ENCODE data around the gene KRTAP9-6. TPM values are rescaled to one million over a fixed set of nuclear protein-coding genes. Genes with fewer than 3 reads are reported as not detected.

The KRTAP9-6 gene
- total and polyA plus RNA-seq, 2 donors (not counting 1 experiment from before 2014, with no cell fraction given): not detected

- CTCF ChIA-PET: interaction anchor here (1.0 to 3.1 kb wide), 7 partner anchors 14 to 693 kb away, joined by 3 to 24 read pairs (median 4); no protein-coding TSS in a partner anchor
- 2% methylated on average over 10 of the region's 10 CpGs for WGBS (ENCODE audit: insufficient coverage)
- H3K4me1 ChIP-seq (ENCODE audit: control insufficient read depth in 2 of 2, insufficient read depth in 2 of 2, low read length in 2 of 2): peaks cover 34% of the 10 kb centered on the region in 2 donors
These were observed 43.2 kb downstream of the KRTAP9-6 start for GRCh38 chr17:41308251-41308917.

More at GRCh38 chr17:41308251-41308917, 43.2 kb downstream of the KRTAP9-6 start:
- peaks cover 0 to 3% (median 0%) of the 10 kb centered on the region in 4 experiments for H3K27me3 ChIP-seq (replicated peaks in 1 of 4; ENCODE audit: control extremely low read depth in 1 of 4, control insufficient read depth in 3 of 4, insufficient read depth in 4 of 4, low read length in 3 of 4)
- POLR2A ChIA-PET: interaction anchor here (0.5 to 1.4 kb wide), 2 partner anchors 22 to 490 kb away, joined by 3 read pairs; no protein-coding TSS in a partner anchor
- H3K9me3 ChIP-seq (ENCODE audit: control extremely low read depth in 1 of 3, control insufficient read depth in 2 of 3, insufficient read depth in 1 of 3, low read length in 2 of 3): no peaks in the 10 kb centered on the region
- H3K4me1 Mint-ChIP-seq: peaks cover 45% of the 10 kb centered on the region
- H3K4me3 ChIP-seq (ENCODE audit: control extremely low read depth in 1 of 5, extremely low read depth in 1 of 5, insufficient read depth in 1 of 5, low read depth in 2 of 5, low read length in 4 of 5): peak overlapping the region in 4 of 5 experiments; percentile 13 to 36 (median 26)
- H3K9ac ChIP-seq (ENCODE audit: low read length): peak overlapping the region; percentile 40
- H3K27ac ChIP-seq (ENCODE audit: low read length in 2 of 2): peak overlapping the region; percentile 86
- H3K27me3 Mint-ChIP-seq: no peaks in the 10 kb centered on the region
- H3K4me3 Mint-ChIP-seq: peak overlapping the region; percentile 78
- peak; percentile 85 for ATAC-seq (ENCODE audit: low read depth)
- H2AFZ ChIP-seq (ENCODE audit: insufficient read depth, low read depth, low read length, poor library complexity, severe bottlenecking): peak overlapping the region; percentile 58
- DNase-seq: peak; percentile 87
- intact Hi-C loops (cut with micrococcal nuclease): loop anchor here (1.0 to 5.0 kb wide), 2 partner anchors 14 to 186 kb away; partner anchors contain the start of gene KRTAP4-12
- H3K27ac Mint-ChIP-seq: peak overlapping the region; percentile 94
- H3K79me2 ChIP-seq (ENCODE audit: control insufficient read depth, insufficient read depth, low read length): no peaks in the 10 kb centered on the region
- no peaks in the 10 kb centered on the region for H4K20me1 ChIP-seq (ENCODE audit: control insufficient read depth, insufficient read depth, low read length, poor library complexity, severe bottlenecking)
- no peaks in the 10 kb centered on the region for H3K36me3 ChIP-seq (replicated peaks in 1 of 2; ENCODE audit: control extremely low read depth in 1 of 2, control insufficient read depth in 1 of 2, extremely low read depth in 1 of 2, insufficient read depth in 2 of 2, low read length in 1 of 2)
- peak overlapping the region; percentile 69 for H3K4me2 ChIP-seq (replicated peaks; ENCODE audit: low read depth, low read length, poor library complexity, severe bottlenecking)
- H3K9me3 Mint-ChIP-seq (ENCODE audit: insufficient read depth): no peaks in the 10 kb centered on the region
- TF ChIP-seq CTCF (IDR thresholded peaks at IDR 0.05) (no peak), EZH2 (IDR thresholded peaks at IDR 0.05; ENCODE audit: borderline replicate concordance, insufficient read depth, low read depth, low read length, poor library complexity, severe bottlenecking) (no peak)
